ENCODE results near the gene RANBP10.

RANBP10 gene

GRCh38 chr16:67726106-67727034 lies 80.0 kb downstream of the RANBP10 start:
- no peak overlapping the region for H3K4me3 ChIP-seq (ENCODE audit: low read depth, low read length)
- TF ChIP-seq CTCF (conservative IDR thresholded peaks at IDR 0.05; ENCODE audit: low read depth, low read length) = no peak
- DNase-seq (ENCODE audit: low read depth) = no peak

- no peak for TF ChIP-seq CTCF (conservative IDR thresholded peaks at IDR 0.05; ENCODE audit: low read depth, low read length)
- H3K4me3 ChIP-seq (ENCODE audit: low read depth, low read length) = no peak overlapping the region
Measured at GRCh38 chr16:67723911-67724305, 82.5 kb downstream of the RANBP10 start.

GRCh38 chr16:67723151-67723910 lies 83.0 kb downstream of the RANBP10 start:
- no peak overlapping the region for H3K4me3 ChIP-seq (ENCODE audit: low read depth, low read length)
- DNase-seq (ENCODE audit: low read depth) = peak; percentile 39
- TF ChIP-seq CTCF (conservative IDR thresholded peaks at IDR 0.05; ENCODE audit: low read depth, low read length) = no peak

More at GRCh38 chr16:67723911-67724305, 82.5 kb downstream of the RANBP10 start:
- DNase-seq (ENCODE audit: low read depth) = no peak

- peak overlapping the region; percentile 97 for H3K4me3 ChIP-seq (ENCODE audit: low read depth, low read length)
- TF ChIP-seq CTCF (conservative IDR thresholded peaks at IDR 0.05; ENCODE audit: low read depth, low read length) = no peak
- no peak for DNase-seq (ENCODE audit: low read depth)
Measured at GRCh38 chr16:67720236-67720635, 86.1 kb downstream of the RANBP10 start.

GRCh38 chr16:67719778-67720144 lies 86.6 kb downstream of the RANBP10 start:
- DNase-seq (ENCODE audit: low read depth) = peak; percentile 78
- no peak for TF ChIP-seq CTCF (conservative IDR thresholded peaks at IDR 0.05; ENCODE audit: low read depth, low read length)
- H3K4me3 ChIP-seq (ENCODE audit: low read depth, low read length) = peak overlapping the region; percentile 97

GRCh38 chr16:67719048-67719777 lies 87.1 kb downstream of the RANBP10 start, which contains the start of gene GFOD2:
TSS of gene GFOD2 (minus strand) at chr16:67719316. CDS start at chr16:67685715, 33,601 bp downstream.
- DNase-seq (ENCODE audit: low read depth) = peak; percentile 95
- peak within 1 kb of the TSS; percentile 97 for H3K4me3 ChIP-seq (ENCODE audit: low read depth, low read length)
- no peak for TF ChIP-seq CTCF (conservative IDR thresholded peaks at IDR 0.05; ENCODE audit: low read depth, low read length)
